IMR-90 (cell line): ENCODE results near the gene POLR1A. TPM values are rescaled to one million over a fixed set of nuclear protein-coding genes. Genes with fewer than 3 reads are reported as not detected.

Source experiments
- ATAC-seq: fragments of 200-7000 bp; cut with Tn5 transposase; 2 replicates; pipeline ENCODE4 v1.9.1; 2020; ENCODE audit warnings: low read depth, mild to moderate bottlenecking, moderate library complexity
- BruUV-seq: library from RNA; stranded (reverse); fragments of 400-500 nt; replicated peaks from 2 replicates; lab custom pipeline; 2021; lab: Mats Ljungman, UMichigan
- CTCF ChIA-PET: fragments of 300-600 bp; formaldehyde crosslinking; extraction: SDS; loops from one replicate; lab custom pipeline; 2021; ENCODE audit warnings: antibody characterized with exemption; lab: Yijun Ruan, JAX
- POLR2A ChIA-PET: fragments of 300-600 bp; sonication (Branson Sonifier 250); formaldehyde crosslinking; loops from one replicate; lab custom pipeline; 2022; ENCODE audit warnings: antibody characterized with exemption; ENCODE audit not compliant: unreplicated experiment; lab: Charles Lee
- DNase-seq: peaks from one replicate; pipeline ENCODE4 v3.0.0; 2013
- H2AFZ ChIP-seq: replicated peaks from 2 replicates; pipeline ENCODE3; 2013; ENCODE audit warnings: low read length, mild to moderate bottlenecking; ENCODE audit not compliant: poor library complexity
- H2AK5ac ChIP-seq: 2 replicates; pipeline ENCODE4 v1.6.1; 2013; ENCODE audit warnings: low read depth, low read length, inconsistent platforms
- H2AK9ac ChIP-seq: replicated peaks from 2 replicates; pipeline ENCODE3; 2013; ENCODE audit warnings: mild to moderate bottlenecking, low read depth, low read length, moderate library complexity; ENCODE audit not compliant: poor library complexity
- H2BK120ac ChIP-seq: 2 replicates; pipeline ENCODE4 v1.6.1; 2013; ENCODE audit warnings: low read depth, low read length, inconsistent platforms
- H2BK15ac ChIP-seq: 3 replicates; pipeline ENCODE4 v1.6.1; 2013; ENCODE audit warnings: low read depth, low read length, inconsistent platforms
- H2BK20ac ChIP-seq: 2 replicates; pipeline ENCODE4 v1.6.1; 2013; ENCODE audit warnings: low read depth, mild to moderate bottlenecking, inconsistent platforms, low read length, moderate library complexity
- H2BK5ac ChIP-seq: 2 replicates; pipeline ENCODE4 v1.6.1; 2013; ENCODE audit warnings: mild to moderate bottlenecking, low read depth, low read length, inconsistent platforms; ENCODE audit not compliant: poor library complexity, severe bottlenecking
- H3K14ac ChIP-seq: replicated peaks from 2 replicates; pipeline ENCODE4 v1.6.1; 2013; ENCODE audit warnings: low read depth, low read length, inconsistent platforms
- H3K18ac ChIP-seq: 2 replicates; pipeline ENCODE4 v1.6.1; 2013; ENCODE audit warnings: low read depth, low read length, control low read depth
- H3K23ac ChIP-seq: 2 replicates; pipeline ENCODE4 v1.6.1; 2013; ENCODE audit warnings: low read depth, low read length, inconsistent platforms
- H3K27ac ChIP-seq: 2 replicates; pipeline ENCODE4 v1.5.1; 2013; ENCODE audit warnings: mild to moderate bottlenecking, control low read depth, low read length; ENCODE audit not compliant: insufficient read depth
- H3K27me3 ChIP-seq: 2 replicates; pipeline ENCODE4 v1.6.1; 2013; ENCODE audit warnings: low read length; ENCODE audit not compliant: control insufficient read depth, insufficient read depth
- H3K36me3 ChIP-seq: 2 replicates; pipeline ENCODE4 v1.6.1; 2013; ENCODE audit warnings: low read length, mixed read lengths; ENCODE audit not compliant: control insufficient read depth, insufficient read depth
- H3K4ac ChIP-seq: 2 replicates; pipeline ENCODE4 v1.6.1; 2013; ENCODE audit warnings: low read depth, low read length, inconsistent platforms
- H3K4me1 ChIP-seq: 2 replicates; pipeline ENCODE4 v1.6.1; 2013; ENCODE audit warnings: low read length, mixed read lengths; ENCODE audit not compliant: control insufficient read depth, insufficient read depth
- H3K4me2 ChIP-seq: 2 replicates; pipeline ENCODE4 v1.6.1; 2013; ENCODE audit warnings: low read depth, mild to moderate bottlenecking, control low read depth, low read length, moderate library complexity
- H3K4me3 ChIP-seq: 2 replicates; pipeline ENCODE4 v1.5.1; 2013; ENCODE audit warnings: low read depth, mild to moderate bottlenecking, control low read depth, low read length, moderate library complexity; ENCODE audit not compliant: insufficient read depth
- H3K56ac ChIP-seq: 2 replicates; pipeline ENCODE4 v1.6.1; 2013; ENCODE audit warnings: low read length, inconsistent platforms; ENCODE audit not compliant: insufficient read depth; ENCODE audit errors: extremely low read depth
- H3K79me1 ChIP-seq, 2 experiments: 2 replicates each; pipeline ENCODE4 v1.6.1; 2013; ENCODE audit warnings: low read length in 2 of 2, inconsistent platforms in 1 of 2, low read depth in 1 of 2
- H3K9ac ChIP-seq: 2 replicates; pipeline ENCODE4 v1.6.1; 2013; ENCODE audit warnings: low read depth, low read length, control low read depth
- H3K9me1 ChIP-seq: 2 replicates; pipeline ENCODE4 v1.6.1; 2013; ENCODE audit warnings: low read length, inconsistent platforms; ENCODE audit not compliant: insufficient read depth
- H3K9me3 ChIP-seq: 2 replicates; pipeline ENCODE4 v1.6.1; 2013; ENCODE audit warnings: low read length; ENCODE audit not compliant: control insufficient read depth, insufficient read depth
- H4K20me1 ChIP-seq: 2 replicates; pipeline ENCODE4 v1.6.1; 2013; ENCODE audit warnings: low read length, inconsistent platforms; ENCODE audit not compliant: insufficient read depth
- H4K5ac ChIP-seq: 2 replicates; pipeline ENCODE4 v1.6.1; 2013; ENCODE audit warnings: mild to moderate bottlenecking, low read depth, low read length, control low read depth
- H4K8ac ChIP-seq, 2 experiments: 2 replicates each; pipeline ENCODE4 v1.6.1; 2013; ENCODE audit warnings: low read depth in 2 of 2, low read length in 2 of 2, control low read depth in 1 of 2, inconsistent platforms in 1 of 2
- H4K91ac ChIP-seq: 2 replicates; pipeline ENCODE4 v1.6.1; 2013; ENCODE audit warnings: low read depth, low read length, inconsistent platforms; ENCODE audit not compliant: insufficient read depth
- BHLHE40 ChIP-seq: fragments of 150-350 bp; IDR thresholded peaks from 2 replicates; pipeline ENCODE4 v1.6.1; 2016; ENCODE audit warnings: mild to moderate bottlenecking, low read depth, low read length
- CEBPB ChIP-seq: IDR thresholded peaks from 2 replicates; pipeline ENCODE4 v1.6.1; 2012; ENCODE audit warnings: low read depth, low read length, improper control_type of control experiment
- CHD1 ChIP-seq: IDR thresholded peaks from 2 replicates; pipeline ENCODE4 v1.6.1; 2012; ENCODE audit warnings: low read depth, low read length, improper control_type of control experiment
- CTCF ChIP-seq: conservative IDR thresholded peaks from 2 replicates; pipeline ENCODE4 v1.5.1; 2012; ENCODE audit warnings: mild to moderate bottlenecking, low read depth, low read length, improper control_type of control experiment
- ELK1 ChIP-seq: fragments of 150-350 bp; IDR thresholded peaks from 2 replicates; pipeline ENCODE4 v1.6.1; 2016; ENCODE audit warnings: low read depth, mild to moderate bottlenecking, low read length, moderate library complexity, borderline replicate concordance
- FOS ChIP-seq: fragments of 150-350 bp; IDR thresholded peaks from 2 replicates; pipeline ENCODE4 v1.6.1; 2016; ENCODE audit warnings: low read depth, low read length
- MAFK ChIP-seq: IDR thresholded peaks from 2 replicates; pipeline ENCODE4 v1.6.1; 2012; ENCODE audit warnings: low read depth, low read length, improper control_type of control experiment
- MAZ ChIP-seq: IDR thresholded peaks from 2 replicates; pipeline ENCODE4 v1.6.1; 2012; ENCODE audit warnings: low read depth, mild to moderate bottlenecking, low read length, improper control_type of control experiment, moderate library complexity, borderline replicate concordance
- MXI1 ChIP-seq: IDR thresholded peaks from 2 replicates; pipeline ENCODE4 v1.6.1; 2012; ENCODE audit warnings: low read depth, mild to moderate bottlenecking, low read length, moderate library complexity, borderline replicate concordance
- NFE2L2 ChIP-seq: fragments of 150-350 bp; IDR thresholded peaks from 2 replicates; pipeline ENCODE4 v1.6.1; 2016; ENCODE audit warnings: low read depth, mild to moderate bottlenecking, low read length
- POLR2A ChIP-seq: IDR thresholded peaks from 2 replicates; pipeline ENCODE4 v1.6.1; 2012; ENCODE audit warnings: mild to moderate bottlenecking, low read depth, low read length
- RAD21 ChIP-seq: IDR thresholded peaks from 2 replicates; pipeline ENCODE4 v1.6.1; 2012; ENCODE audit warnings: low read length, improper control_type of control experiment
- RCOR1 ChIP-seq: IDR thresholded peaks from 2 replicates; pipeline ENCODE4 v1.6.1; 2012; ENCODE audit warnings: mild to moderate bottlenecking, low read length, improper control_type of control experiment; ENCODE audit not compliant: insufficient replicate concordance
- RFX5 ChIP-seq: IDR thresholded peaks from 2 replicates; pipeline ENCODE4 v1.8.0; 2012; ENCODE audit warnings: low read depth, mild to moderate bottlenecking, low read length, moderate library complexity
- SMC3 ChIP-seq: fragments of 150-350 bp; IDR thresholded peaks from 2 replicates; pipeline ENCODE4 v1.6.1; 2016; ENCODE audit warnings: low read depth, mild to moderate bottlenecking, antibody characterized with exemption, low read length, moderate library complexity
- USF2 ChIP-seq: fragments of 150-350 bp; IDR thresholded peaks from 2 replicates; pipeline ENCODE4 v1.6.1; 2017; ENCODE audit warnings: mild to moderate bottlenecking, antibody characterized with exemption, low read length, low read depth
- WGBS, 2 experiments: methylation state at CpG; one replicate each; pipeline versions ENCODE4 v1.1.5 to v1.1.7; 2013; ENCODE audit warnings: missing lambda C conversion rate in 2 of 2; ENCODE audit not compliant: insufficient read length in 1 of 2; ENCODE audit errors: extremely low coverage in 2 of 2; 5-methylcytosine and 5-hydroxymethylcytosine counted together
- dilution Hi-C: fragments of 300-500 bp; cut with HindIII; formaldehyde crosslinking; loops from one replicate; pipeline ENCODE4 v1.14.3; 2018; ENCODE audit warnings: low sequenced_read_pairs; ENCODE audit not compliant: unreplicated experiment
- in situ Hi-C: fragments of 300-500 bp; cut with MboI; formaldehyde crosslinking; loops from 3 replicates; pipeline ENCODE4 v1.14.3; 2019; ENCODE audit warnings: low sequenced_read_pairs, inconsistent platforms, mixed read lengths
- intact Hi-C: fragments of 100-400 bp; cut with micrococcal nuclease; formaldehyde crosslinking; loops from 2 replicates; pipeline ENCODE4 v1.10.0; 2022
- polyA plus RNA-seq, 3 experiments: library from polyadenylated mRNA; depleted of rRNA; stranded (reverse); fragments of >200 nt; gene quantifications; 2 replicates each; pipeline ENCODE4 v1.2.3, GENCODE V29; 2012; ENCODE audit warnings: low replicate concordance in 1 of 3
- total RNA-seq: library from RNA; depleted of rRNA; stranded (reverse); fragments of >200 nt; gene quantifications from 2 replicates; pipeline ENCODE4 v1.2.3, GENCODE V29; 2012

Gene POLR1A
- total and polyA plus RNA-seq, 2 of the 4 experiments (the other 2 are of a cell fraction) = 7.6 to 27.4 TPM

GRCh38 chr2:86016581-86016980 lies 89.1 kb downstream of the POLR1A start:
- Histone ChIP-seq H3K4me1 (peaks cover 7% of the 10 kb centered on the region; the same call in 1 of the 2 replicates), H2BK15ac (no peak overlapping the region), H2BK120ac (no peak overlapping the region), H4K91ac (no peak overlapping the region), H3K9me3 (peaks cover 11% of the 10 kb centered on the region; the same call in 1 of the 2 replicates), H3K4me2 (no peak overlapping the region), H4K20me1 (no peaks in the 10 kb centered on the region), H3K56ac (no peak overlapping the region), H3K9me1 (peaks cover 8% of the 10 kb centered on the region; the same call in 1 of the 2 replicates), H2BK5ac (no peak overlapping the region), H4K8ac (no peak overlapping the region), H3K23ac (no peak overlapping the region), H3K14ac (no peak overlapping the region), H3K4me3 (no peak overlapping the region), H3K27ac (no peak overlapping the region), H2BK20ac (no peak overlapping the region), H3K18ac (no peak overlapping the region), H2AFZ (no peak overlapping the region), H3K27me3 (no peaks in the 10 kb centered on the region), H4K5ac (no peak overlapping the region), H2AK9ac (no peak overlapping the region), H3K4ac (no peak overlapping the region), H3K9ac (no peak overlapping the region), H3K36me3 (no peaks in the 10 kb centered on the region), H2AK5ac (no peak overlapping the region), H3K79me1 (no peaks in the 10 kb centered on the region)
- DNase-seq (no peak), ATAC-seq (no peak)
- WGBS, 2 experiments = 79% methylated on average over 2 of the region's 12 CpGs; no CpG with 5 or more reads in 1 of the 2 experiments
- CTCF ChIA-PET = no interaction called here
- no peak for TF ChIP-seq BHLHE40
- TF ChIP-seq MAFK = no peak
- TF ChIP-seq CEBPB = no peak
- no peak for TF ChIP-seq MAZ
- TF ChIP-seq RAD21 = no peak
- TF ChIP-seq NFE2L2 = no peak
- no peak for TF ChIP-seq CHD1
- no peak for TF ChIP-seq RCOR1
- no peak for TF ChIP-seq MXI1
- no peak for TF ChIP-seq ELK1
- no peak for TF ChIP-seq POLR2A
- no peak for TF ChIP-seq CTCF
- no peak for TF ChIP-seq RFX5
- TF ChIP-seq FOS = no peak
- TF ChIP-seq SMC3 = no peak
- no peak for TF ChIP-seq USF2
- BruUV-seq = no TSS peak
- dilution Hi-C loops = no loop called here
- POLR2A ChIA-PET = no interaction called here
- in situ Hi-C loops = no loop called here
- intact Hi-C loops = no loop called here
